ENCODE data around the gene FEM1B. TPM values are rescaled to one million over a fixed set of nuclear protein-coding genes. Genes with fewer than 3 reads are reported as not detected.

The FEM1B gene
- total and polyA plus RNA-seq, 2 of the 8 experiments (the other 6 are each of a cell fraction or from before 2014, with no cell fraction given) = 36.1 to 83.8 TPM

- Histone ChIP-seq H3K56ac (replicated peaks; ENCODE audit: insufficient read length, low read depth, low read length) (no peak overlapping the region), H3K27me3 (replicated peaks in 1 of 4; ENCODE audit: control insufficient read depth in 3 of 4, extremely low read depth in 1 of 4, insufficient read depth in 3 of 4, low read length in 3 of 4) (no peaks in the 10 kb centered on the region), H2BK12ac (ENCODE audit: low read depth, low read length) (no peak overlapping the region), H3K23me2 (ENCODE audit: low read depth, low read length) (no peaks in the 10 kb centered on the region), H3K4ac (replicated peaks; ENCODE audit: insufficient read length, low read depth, low read length) (no peak overlapping the region), H2BK15ac (ENCODE audit: low read length) (no peak overlapping the region), H2BK5ac (ENCODE audit: low read depth, low read length) (no peak overlapping the region), H3K23ac (ENCODE audit: insufficient read length) (no peak overlapping the region), H2BK20ac (ENCODE audit: low read length) (no peak overlapping the region), H2AK5ac (ENCODE audit: low read depth, low read length) (no peak overlapping the region), H3K4me1 (replicated peaks in 1 of 4; ENCODE audit: control insufficient read depth in 3 of 4, insufficient read depth in 4 of 4, low read length in 3 of 4) (peaks cover 0 to 13% (median 5%) of the 10 kb centered on the region in 4 experiments; a peak in 3 of 7 replicates), H3K18ac (ENCODE audit: extremely low read depth, low read length) (no peak overlapping the region), H2AFZ (ENCODE audit: low read length) (no peak overlapping the region), H4K8ac (ENCODE audit: extremely low read depth, insufficient read depth, low read length) (no peak overlapping the region), H4K5ac (ENCODE audit: insufficient read length, low read depth, low read length) (no peak overlapping the region), H3K9me3 (ENCODE audit: insufficient read depth in 2 of 2, low read depth in 1 of 2, low read length in 1 of 2) (no peaks in the 10 kb centered on the region), H3K27ac (ENCODE audit: low read depth, low read length) (no peak overlapping the region), H4K20me1 (replicated peaks in 1 of 2; ENCODE audit: control insufficient read depth in 1 of 2, insufficient read depth in 2 of 2, low read length in 2 of 2) (peaks cover 7 to 8% of the 10 kb centered on the region in 2 experiments), H3K14ac (ENCODE audit: insufficient read length) (no peak overlapping the region), H3K79me2 (ENCODE audit: control insufficient read depth in 1 of 2, insufficient read depth in 2 of 2, low read length in 2 of 2) (peaks cover 11 to 72% of the 10 kb centered on the region in 2 experiments), H4K91ac (replicated peaks; ENCODE audit: insufficient read length, low read length) (no peak overlapping the region), H2BK120ac (replicated peaks; ENCODE audit: low read depth, low read length) (no peak overlapping the region), H3K9ac (replicated peaks in 1 of 4; ENCODE audit: extremely low read depth in 1 of 4, low read depth in 3 of 4, low read length in 3 of 4) (no peak overlapping the region), H3K4me3 (ENCODE audit: extremely low read depth in 1 of 4, insufficient read depth in 2 of 4, low read depth in 3 of 4, low read length in 4 of 4) (no peak overlapping the region), H3K79me1 (ENCODE audit: low read depth, low read length) (0 out of 2 replicates have a peak, but pooled peaks cover 2% of the 10 kb centered on the region), H3K4me2 (ENCODE audit: insufficient read depth in 1 of 2, low read depth in 2 of 2, low read length in 2 of 2) (no peak overlapping the region), H3K36me3 (ENCODE audit: control insufficient read depth in 2 of 4, insufficient read depth in 4 of 4, low read length in 3 of 4) (peaks cover 3 to 39% (median 21%) of the 10 kb centered on the region in 4 experiments; a peak in 7 of 8 replicates)
- no peak for DNase-seq (ENCODE audit: low read depth in 1 of 2, low spot score in 2 of 2)
- ChIA-PET POLR2A (ENCODE audit: partially characterized antibody) (interaction anchor here (0.8 to 5.7 kb wide), 4 partner anchors 8 to 14 kb away, joined by 3 to 28 read pairs (median 4); partner anchors contain the start of gene FEM1B), CTCF (ENCODE audit: partially characterized antibody) (interaction anchor here (0.6 to 11.3 kb wide), 6 partner anchors 13 to 1163 kb away, joined by 3 to 85 read pairs (median 3); no protein-coding TSS in a partner anchor)
- no peak for FAIRE-seq
- no peak for TF ChIP-seq RBBP5 (IDR thresholded peaks at IDR 0.05; ENCODE audit: borderline replicate concordance, low read depth, low read length)
Observed at GRCh38 chr15:68292157-68292781, 14.7 kb downstream of the FEM1B start.

Data from H1 (cell line).